ENCODE results near the gene GIT1. TPM values are rescaled to one million over a fixed set of nuclear protein-coding genes. Genes with fewer than 3 reads are reported as not detected.
A peak's percentile ranks its signal among the peaks of the same experiment; 100 is the strongest.

The GIT1 gene
- total RNA-seq, 4 donors from 2014 or later, result 35.7 to 71.7 (median 42.4) TPM

GRCh38 chr17:29546085-29546484 is 43.4 kb downstream of the GIT1 start:
- peaks cover 7 to 8% of the 10 kb centered on the region in 2 donors for H3K36me3 ChIP-seq
- no peak for TF ChIP-seq POLR2A (IDR thresholded peaks at IDR 0.05)
- TF ChIP-seq CTCF (IDR thresholded peaks at IDR 0.05), result no peak
- peaks cover 24 to 27% of the 10 kb centered on the region in 2 donors for H3K4me1 ChIP-seq
- DNase-seq, result no peak
- no peaks in the 10 kb centered on the region for H3K27me3 ChIP-seq
- 90 to 96% methylated on average over 1 of the region's 1 CpG for WGBS, 2 donors
- H3K9me3 ChIP-seq, result no peaks in the 10 kb centered on the region
- H3K27ac ChIP-seq, result peak overlapping the region in 1 of 3 donors; percentile 3
- intact Hi-C loops (cut with DNase I), result no loop called here
- no peak overlapping the region for H3K4me3 ChIP-seq (replicated peaks in 1 of 3)

GRCh38 chr17:29544066-29544465 is 45.4 kb downstream of the GIT1 start:
- Histone ChIP-seq H3K4me1 (peaks cover 22 to 24% of the 10 kb centered on the region in 2 donors), H3K27me3 (no peaks in the 10 kb centered on the region), H3K36me3 (peaks cover 7 to 8% of the 10 kb centered on the region in 2 donors), H3K4me3 (replicated peaks in 1 of 3) (no peak overlapping the region), H3K9me3 (no peaks in the 10 kb centered on the region), H3K27ac (no peak overlapping the region)
- no peak for TF ChIP-seq CTCF (IDR thresholded peaks at IDR 0.05)
- TF ChIP-seq POLR2A (IDR thresholded peaks at IDR 0.05), result no peak
- no peak for DNase-seq
- intact Hi-C loops (cut with DNase I), result no loop called here
- 74 to 75% methylated on average over 4 of the region's 4 CpGs for WGBS, 2 donors

DNA sequence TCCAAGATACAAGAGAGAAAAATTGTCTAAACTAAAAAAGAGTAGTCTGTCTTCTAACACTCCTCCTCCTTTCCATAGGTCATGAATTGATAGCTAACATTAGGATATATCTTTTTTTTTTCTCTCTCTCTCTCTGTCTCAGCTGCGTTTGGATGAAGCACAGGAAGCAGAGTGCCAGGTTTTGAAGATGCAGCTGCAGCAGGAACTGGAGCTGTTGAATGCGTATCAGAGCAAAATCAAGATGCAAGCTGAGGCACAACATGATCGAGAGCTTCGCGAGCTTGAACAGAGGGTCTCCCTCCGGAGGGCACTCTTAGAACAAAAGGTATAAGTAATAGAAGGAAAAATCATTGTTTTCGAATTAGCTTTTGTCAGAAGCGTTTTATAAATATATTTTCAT is 55.5 kb downstream of the GIT1 start:
- H3K36me3 ChIP-seq, result peaks cover 11 to 29% of the 10 kb centered on the region in 2 donors
- no peaks in the 10 kb centered on the region for H3K4me1 ChIP-seq
- 93 to 95% methylated on average over 8 of the region's 8 CpGs for WGBS, 2 donors
- no peak overlapping the region for H3K4me3 ChIP-seq (replicated peaks in 1 of 3)
- DNase-seq, result no peak
- intact Hi-C loops (cut with DNase I), result no loop called here
- no peaks in the 10 kb centered on the region for H3K9me3 ChIP-seq
- H3K27me3 ChIP-seq, result no peaks in the 10 kb centered on the region
- TF ChIP-seq POLR2A (IDR thresholded peaks at IDR 0.05) (no peak), CTCF (IDR thresholded peaks at IDR 0.05) (no peak)
- H3K27ac ChIP-seq, result no peak overlapping the region

DNA sequence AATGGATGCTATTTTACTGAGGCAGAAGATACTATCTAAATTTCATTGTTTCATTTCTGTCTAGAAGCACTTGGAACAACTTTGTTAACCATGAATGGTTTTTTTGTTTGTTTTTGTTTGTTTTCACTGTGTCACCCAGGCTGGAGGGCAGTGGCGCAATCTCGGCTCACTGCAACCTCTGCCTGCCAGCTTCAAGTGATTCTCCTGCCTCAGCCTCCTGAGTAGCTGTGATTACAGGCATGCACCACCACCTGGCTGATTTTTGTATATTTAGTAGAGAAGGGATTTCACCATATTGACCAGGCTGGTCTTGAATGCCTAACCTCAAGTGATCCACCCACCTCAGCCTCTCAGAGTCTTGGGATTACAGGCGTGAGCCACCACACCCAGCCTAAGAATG is 63.1 kb downstream of the GIT1 start:
- Histone ChIP-seq H3K27ac (no peak overlapping the region), H3K36me3 (peaks cover 3 to 15% of the 10 kb centered on the region in 2 donors), H3K4me3 (replicated peaks in 1 of 3) (no peak overlapping the region), H3K4me1 (no peaks in the 10 kb centered on the region), H3K27me3 (no peaks in the 10 kb centered on the region), H3K9me3 (no peaks in the 10 kb centered on the region)
- WGBS, 2 donors, result 92 to 93% methylated on average over 3 of the region's 3 CpGs
- TF ChIP-seq POLR2A (IDR thresholded peaks at IDR 0.05), result no peak
- no peak for TF ChIP-seq CTCF (IDR thresholded peaks at IDR 0.05)
- DNase-seq, result no peak
- intact Hi-C loops (cut with DNase I), result no loop called here

DNA sequence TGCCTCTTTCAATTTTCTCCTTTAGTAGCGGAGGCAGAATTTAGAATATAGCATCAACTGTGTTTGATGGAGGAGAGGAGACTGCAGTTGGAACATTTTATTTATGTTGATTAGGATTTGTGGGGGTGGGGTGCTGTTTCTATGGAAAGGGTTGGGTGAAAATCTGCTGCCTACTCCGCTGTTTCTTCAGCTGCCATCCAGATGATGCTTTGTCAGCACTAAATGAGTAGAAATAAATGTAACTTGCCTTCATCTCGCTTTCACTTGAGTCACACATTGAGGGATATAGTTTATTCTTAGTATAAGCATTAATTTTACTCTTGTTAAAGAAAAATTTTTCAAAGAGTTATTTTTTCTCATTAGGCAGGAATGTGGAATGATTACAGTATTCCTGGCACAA is 64.8 kb downstream of the GIT1 start:
- WGBS, 2 donors, result 97 to 99% methylated on average over 3 of the region's 3 CpGs
- DNase-seq, result no peak
- Histone ChIP-seq H3K27ac (no peak overlapping the region), H3K27me3 (no peaks in the 10 kb centered on the region), H3K4me3 (replicated peaks in 1 of 3) (no peak overlapping the region), H3K9me3 (no peaks in the 10 kb centered on the region), H3K4me1 (no peaks in the 10 kb centered on the region), H3K36me3 (peaks cover 0 to 11% of the 10 kb centered on the region in 2 donors)
- intact Hi-C loops (cut with DNase I), result no loop called here
- TF ChIP-seq POLR2A (IDR thresholded peaks at IDR 0.05) (no peak), CTCF (IDR thresholded peaks at IDR 0.05) (no peak)

Other genes with a start within 250 kb of the GIT1 start
- 10 to 100 TPM; 62.9 to 87.5 (median 68.8) TPM for gene TAOK1, start 199.3 kb downstream of the GIT1 start, total RNA-seq
- gene ABHD15, start 22.6 kb downstream of the GIT1 start, total RNA-seq, result 10 to 100 TPM; 11.6 to 19.8 (median 13.0) TPM
- gene TP53I13, start 20.9 kb downstream of the GIT1 start, total RNA-seq, result 10 to 100 TPM; 54.7 to 79.0 (median 57.4) TPM
- gene ANKRD13B, start 3.5 kb upstream of the GIT1 start, total RNA-seq, result 1 to 10 TPM; 1.6 to 5.8 (median 3.1) TPM
- 100 to 1,000 TPM in 2 of 4 donors, 10 to 100 TPM in 2; 65.3 to 161 (median 99.2) TPM for gene CORO6, start 33.3 kb upstream of the GIT1 start, total RNA-seq

Measured in thyroid gland (tissue), 4 donors.